HepG2 (cell line): Measurements from ENCODE around the gene UBAP2L.

Experiments used
- CTCF ChIP-seq: sonication (generic); formaldehyde crosslinking; IDR thresholded peaks from 2 replicates; pipeline ENCODE4 v1.5.0; 2020; ENCODE audit warnings: mild to moderate bottlenecking, missing genetic modification reagents, moderate library complexity
- GABPA ChIP-seq, 2 experiments: IDR thresholded peaks; 2 replicates each; pipeline ENCODE4 v1.6.1; 2011 to 2016; ENCODE audit warnings: low read depth in 2 of 2, low read length in 1 of 2, missing biosample characterization in 1 of 2, missing genetic modification characterization in 1 of 2
- HMGA1 ChIP-seq: sonication (generic); formaldehyde crosslinking; conservative IDR thresholded peaks from 2 replicates; pipeline ENCODE4 v1.4.0; 2020; ENCODE audit warnings: missing genetic modification reagents
- NFIC ChIP-seq: IDR thresholded peaks from 2 replicates; pipeline ENCODE4 v1.6.1; 2012; ENCODE audit warnings: mild to moderate bottlenecking, low read length, inconsistent platforms
- POLR2A ChIP-seq, 2 experiments: IDR thresholded peaks; 2 replicates each; pipeline ENCODE4 v1.6.1; 2011; ENCODE audit warnings: low read depth in 2 of 2, low read length in 2 of 2, mild to moderate bottlenecking in 1 of 2, moderate library complexity in 1 of 2; ENCODE audit not compliant: insufficient read depth in 1 of 2
- ZFX ChIP-seq: sonication (generic); formaldehyde crosslinking; IDR thresholded peaks from 2 replicates; pipeline ENCODE4 v1.4.0; 2020; ENCODE audit warnings: mild to moderate bottlenecking, low read depth, missing genetic modification reagents, moderate library complexity

- TF ChIP-seq CTCF (CRISPR knock-in tag) (peak; percentile 36), NFIC (no peak), ZFX (peak; percentile 87), HMGA1 (CRISPR knock-in tag) (no peak), GABPA (IDR thresholded peaks at IDR 0.05; ENCODE audit: low read depth, low read length) (peak; percentile 92), GABPA (CRISPR knock-in tag; IDR thresholded peaks at IDR 0.05; ENCODE audit: low read depth) (peak; percentile 98), POLR2A (IDR thresholded peaks at IDR 0.05; ENCODE audit: insufficient read depth in 1 of 2, low read depth in 2 of 2, low read length in 2 of 2) (peak; percentile 81 to 87)
Observed at GRCh38 chr1:154183046-154183915, 37.5 kb upstream of the UBAP2L start.
